Lower leg skin (tissue), 4 donors: Measurements from ENCODE around the gene GPR3. TPM values are rescaled to one million over a fixed set of nuclear protein-coding genes. Genes with fewer than 3 reads are reported as not detected.
"Not testable (repeated sequence)": the region's sequence is repeated elsewhere in the genome, so short reads cannot be mapped to it uniquely, and the experiment has no call there.

Experiments
- DNase-seq, 2 donors: peaks; one replicate each; pipeline ENCODE4 v3.0.0-alpha.2; 2019; ENCODE audit warnings: low spot score in 2 of 2
- H3K4me3 ChIP-seq: fragments of 200-600 bp; sonication (generic); 2 replicates; pipeline ENCODE4 v1.5.1; 2017; ENCODE audit warnings: mild to moderate bottlenecking, low read depth; ENCODE audit not compliant: poor library complexity, severe bottlenecking
- POLR2A ChIP-seq, 2 donors: fragments of 450-650 bp; IDR thresholded peaks; one replicate each; pipeline ENCODE4 v1.6.1; 2016 to 2017; ENCODE audit warnings: antibody characterized with exemption in 2 of 2, mild to moderate bottlenecking in 1 of 2, moderate library complexity in 1 of 2
- WGBS, 2 donors: methylation state at CpG; one replicate each; pipeline ENCODE4 v1.1.5; 2018; 5-methylcytosine and 5-hydroxymethylcytosine counted together
- intact Hi-C: fragments of 100-400 bp; cut with DNase I; formaldehyde crosslinking; loops from one replicate; pipeline ENCODE4 v1.15.0; 2023; ENCODE audit warnings: low total_unique reads
- total RNA-seq, 4 donors: library from RNA; depleted of rRNA; stranded (reverse); fragments of >200 nt; gene quantifications; one replicate each; pipeline ENCODE4 v1.1.0, GENCODE V29; 2016
- TF ChIP-seq, protein P1 (sequence below), 3 donors: fragments of 450-650 bp; IDR thresholded peaks; one replicate each; pipeline ENCODE4 v1.5.1; 2016; ENCODE audit warnings: antibody characterized with exemption in 3 of 3, mild to moderate bottlenecking in 3 of 3, moderate library complexity in 2 of 3

GPR3 gene
- total RNA-seq, 4 donors from 2014 or later = 0.22 to 1.3 (median 0.68) TPM

DNA sequence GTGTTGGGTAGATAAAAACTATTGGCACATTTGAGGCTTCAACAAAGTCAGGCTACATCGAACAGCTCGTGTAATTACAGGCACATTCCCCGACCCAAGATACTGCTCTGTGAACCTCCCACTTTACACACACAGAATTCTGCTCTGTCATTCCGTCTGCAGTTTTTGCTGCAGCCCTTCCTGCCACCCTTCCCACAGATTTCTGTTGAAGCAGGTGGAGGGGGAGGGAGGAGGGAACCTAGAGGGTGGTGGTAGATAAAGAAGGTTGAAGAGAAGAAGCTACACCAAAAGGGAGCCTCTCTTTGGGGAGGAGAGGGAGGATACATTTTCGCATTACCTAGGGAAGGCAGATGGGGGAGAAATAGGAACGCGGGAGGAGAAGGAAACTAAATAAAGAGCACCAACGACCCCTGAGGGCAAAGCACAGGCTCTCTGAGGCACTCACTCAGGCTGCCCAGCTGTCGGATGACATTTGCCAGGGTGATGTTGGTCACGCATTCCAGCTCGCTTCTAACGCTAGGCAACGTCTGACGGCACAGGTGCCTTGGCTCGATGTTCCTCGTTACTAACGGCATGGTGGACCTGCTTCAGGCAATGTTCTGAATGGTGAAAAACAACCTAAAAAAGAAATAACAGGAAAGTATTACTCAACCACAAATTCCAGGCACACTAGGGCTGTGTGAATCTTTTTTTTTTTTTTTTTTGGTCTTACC is 36.0 kb downstream of the GPR3 start:
- no peak for TF ChIP-seq POLR2A (IDR thresholded peaks at IDR 0.05)
- TF ChIP-seq, protein P1, sequence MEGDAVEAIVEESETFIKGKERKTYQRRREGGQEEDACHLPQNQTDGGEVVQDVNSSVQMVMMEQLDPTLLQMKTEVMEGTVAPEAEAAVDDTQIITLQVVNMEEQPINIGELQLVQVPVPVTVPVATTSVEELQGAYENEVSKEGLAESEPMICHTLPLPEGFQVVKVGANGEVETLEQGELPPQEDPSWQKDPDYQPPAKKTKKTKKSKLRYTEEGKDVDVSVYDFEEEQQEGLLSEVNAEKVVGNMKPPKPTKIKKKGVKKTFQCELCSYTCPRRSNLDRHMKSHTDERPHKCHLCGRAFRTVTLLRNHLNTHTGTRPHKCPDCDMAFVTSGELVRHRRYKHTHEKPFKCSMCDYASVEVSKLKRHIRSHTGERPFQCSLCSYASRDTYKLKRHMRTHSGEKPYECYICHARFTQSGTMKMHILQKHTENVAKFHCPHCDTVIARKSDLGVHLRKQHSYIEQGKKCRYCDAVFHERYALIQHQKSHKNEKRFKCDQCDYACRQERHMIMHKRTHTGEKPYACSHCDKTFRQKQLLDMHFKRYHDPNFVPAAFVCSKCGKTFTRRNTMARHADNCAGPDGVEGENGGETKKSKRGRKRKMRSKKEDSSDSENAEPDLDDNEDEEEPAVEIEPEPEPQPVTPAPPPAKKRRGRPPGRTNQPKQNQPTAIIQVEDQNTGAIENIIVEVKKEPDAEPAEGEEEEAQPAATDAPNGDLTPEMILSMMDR (IDR thresholded peaks at IDR 0.05) = no peak
- H3K4me3 ChIP-seq = no peak overlapping the region
- intact Hi-C loops = no loop called here
- 12 to 23% methylated on average over 17 of the region's 17 CpGs for WGBS, 2 donors
- no peak for DNase-seq

DNA sequence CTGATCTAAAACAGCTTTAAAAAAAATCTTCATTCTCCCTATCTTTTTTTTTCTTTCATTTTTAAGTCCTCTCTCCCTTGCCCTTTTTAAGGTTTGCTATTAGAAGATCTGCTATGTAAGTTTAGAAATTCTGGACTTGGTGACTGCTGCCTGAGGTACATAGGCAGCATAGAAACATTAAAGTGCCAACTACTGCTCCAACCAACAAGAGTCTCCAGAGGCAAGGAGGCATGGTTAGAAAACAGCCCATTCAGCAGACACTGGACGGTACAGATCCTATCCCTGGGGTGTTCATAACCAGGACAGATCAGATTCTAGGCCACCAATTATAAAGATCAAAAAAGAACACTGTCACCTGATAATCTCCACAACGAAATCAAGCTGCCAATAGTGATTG is 36.6 kb downstream of the GPR3 start:
- DNase-seq = no peak
- intact Hi-C loops = no loop called here
- WGBS, 2 donors = 11 to 13% methylated on average over 2 of the region's 2 CpGs
- no peak overlapping the region for H3K4me3 ChIP-seq
- TF ChIP-seq, protein P1 (IDR thresholded peaks at IDR 0.05) = no peak
- no peak for TF ChIP-seq POLR2A (IDR thresholded peaks at IDR 0.05)

DNA sequence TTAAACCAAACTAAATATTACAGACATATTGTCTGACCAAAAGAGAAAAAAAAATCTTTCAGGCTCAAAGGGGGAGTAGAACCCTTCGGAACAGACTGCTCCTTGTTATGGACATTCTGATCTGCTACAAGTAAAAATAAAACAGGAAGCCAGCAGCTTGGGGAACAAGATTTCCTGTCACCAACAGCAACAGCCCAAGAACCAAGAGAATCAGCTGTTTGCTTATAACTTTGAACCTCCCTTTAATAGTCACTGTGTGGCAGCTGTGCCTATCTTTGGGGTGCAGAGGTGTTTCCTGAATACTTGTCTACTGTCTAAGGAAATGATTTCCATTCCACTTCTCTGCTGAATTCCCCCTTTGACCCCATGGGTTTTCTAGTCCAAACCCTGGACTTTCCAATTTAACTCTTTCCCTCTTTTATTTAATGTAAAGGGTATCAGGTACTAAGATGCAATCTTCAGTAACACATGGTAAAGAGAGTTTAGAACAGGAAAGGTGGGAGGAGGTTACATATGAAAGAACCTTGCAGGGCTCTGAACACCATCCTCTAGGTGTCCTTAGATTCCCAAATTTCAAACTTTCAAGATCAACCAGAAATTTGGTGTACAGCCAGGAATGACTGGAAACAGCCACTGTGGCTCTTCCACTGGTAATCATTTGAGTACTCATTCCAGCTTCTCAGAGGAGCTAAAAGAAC is 38.6 kb downstream of the GPR3 start:
- 20 to 27% methylated on average over 1 of the region's 1 CpG for WGBS, 2 donors
- TF ChIP-seq, protein P1 (IDR thresholded peaks at IDR 0.05) = no peak
- no peak for TF ChIP-seq POLR2A (IDR thresholded peaks at IDR 0.05)
- DNase-seq = no peak
- H3K4me3 ChIP-seq = no peak overlapping the region
- intact Hi-C loops = loop anchor here (10.0 kb wide), 1 partner anchor 54 kb away; no protein-coding TSS in a partner anchor

DNA sequence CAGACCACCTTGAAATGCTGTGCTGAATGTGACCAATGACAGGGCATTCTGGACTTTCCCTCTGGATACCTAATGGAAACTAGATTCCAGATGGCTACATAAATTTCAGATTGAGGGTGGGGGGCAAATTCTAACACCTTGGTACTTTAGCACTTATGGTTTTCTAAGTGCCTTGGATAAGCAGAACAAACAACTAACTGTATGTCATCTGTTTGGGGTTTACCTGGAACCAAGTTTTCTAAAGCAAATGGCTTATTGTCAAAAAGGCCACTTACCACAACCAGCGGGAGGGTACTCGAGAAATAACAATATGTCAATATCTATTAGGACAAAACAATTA is 39.1 kb downstream of the GPR3 start:
- intact Hi-C loops = loop anchor here (10.0 kb wide), 1 partner anchor 53 kb away; no protein-coding TSS in a partner anchor
- whole genome bisulfite sequencing, 2 donors = 90 to 96% methylated on average over 2 of the region's 2 CpGs
- H3K4me3 ChIP-seq = no peak overlapping the region
- no peak for TF ChIP-seq POLR2A (IDR thresholded peaks at IDR 0.05)
- TF ChIP-seq, protein P1 (IDR thresholded peaks at IDR 0.05) = no peak
- no peak for DNase-seq

DNA sequence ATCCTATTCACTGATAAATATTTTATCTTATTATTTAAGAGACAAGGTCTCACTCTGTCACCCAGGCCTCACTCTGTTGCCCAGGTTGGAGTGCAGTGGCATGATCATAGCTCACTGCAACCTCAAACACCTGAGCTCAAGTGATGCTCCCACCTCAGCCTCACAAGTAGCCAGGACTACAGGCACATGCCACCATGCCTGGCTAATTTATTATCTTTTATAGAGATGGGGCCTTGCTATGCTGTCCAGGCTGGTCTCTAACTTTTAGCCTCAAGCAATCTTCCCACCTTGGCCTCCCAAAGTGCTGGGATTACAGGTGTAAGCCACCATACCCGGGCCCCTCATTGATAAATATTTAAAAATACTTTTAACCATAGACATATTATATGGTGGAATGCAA is 40.3 kb downstream of the GPR3 start:
- DNase-seq, H3K4me3 ChIP-seq: not testable (repeated sequence)
- intact Hi-C loops = loop anchor here (10.0 kb wide), 1 partner anchor 52 kb away; no protein-coding TSS in a partner anchor
- 90 to 97% methylated on average over 1 of the region's 1 CpG for WGBS, 2 donors

DNA sequence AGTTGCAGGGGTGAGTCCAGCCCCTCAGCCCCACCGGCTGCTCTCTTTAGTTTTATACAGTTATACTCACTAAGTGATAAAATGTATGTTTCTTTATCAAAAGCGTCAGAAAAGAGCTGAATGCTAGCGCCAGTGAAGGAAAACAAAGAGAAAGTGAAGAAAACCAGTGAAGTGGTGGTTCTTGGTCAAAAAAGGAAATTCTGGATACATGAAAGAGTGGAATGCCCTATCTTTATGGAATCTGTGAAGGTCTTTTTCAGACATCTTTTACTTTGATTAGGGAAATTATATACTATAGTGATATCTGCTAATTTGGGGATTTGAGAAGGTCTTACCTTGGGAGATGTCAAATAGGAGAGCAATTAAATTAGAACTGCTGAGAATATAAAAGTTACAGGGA is 41.3 kb downstream of the GPR3 start:
- intact Hi-C loops = loop anchor here (10.0 kb wide), 1 partner anchor 51 kb away; no protein-coding TSS in a partner anchor
- 90 to 96% methylated on average over 3 of the region's 3 CpGs for WGBS, 2 donors

More for the DNA sequence above, 41.3 kb downstream of the GPR3 start:
- no peak for DNase-seq
- TF ChIP-seq, protein P1 (IDR thresholded peaks at IDR 0.05) = no peak
- no peak for TF ChIP-seq POLR2A (IDR thresholded peaks at IDR 0.05)
- no peak overlapping the region for H3K4me3 ChIP-seq
